Astrocyte of the hippocampus (primary cell): ENCODE results near the gene INTS11.

Experiments
- DNase-seq: peaks from one replicate; pipeline ENCODE4 v3.0.0; 2011; ENCODE audit warnings: low read depth, low spot score

The INTS11 gene

DNA sequence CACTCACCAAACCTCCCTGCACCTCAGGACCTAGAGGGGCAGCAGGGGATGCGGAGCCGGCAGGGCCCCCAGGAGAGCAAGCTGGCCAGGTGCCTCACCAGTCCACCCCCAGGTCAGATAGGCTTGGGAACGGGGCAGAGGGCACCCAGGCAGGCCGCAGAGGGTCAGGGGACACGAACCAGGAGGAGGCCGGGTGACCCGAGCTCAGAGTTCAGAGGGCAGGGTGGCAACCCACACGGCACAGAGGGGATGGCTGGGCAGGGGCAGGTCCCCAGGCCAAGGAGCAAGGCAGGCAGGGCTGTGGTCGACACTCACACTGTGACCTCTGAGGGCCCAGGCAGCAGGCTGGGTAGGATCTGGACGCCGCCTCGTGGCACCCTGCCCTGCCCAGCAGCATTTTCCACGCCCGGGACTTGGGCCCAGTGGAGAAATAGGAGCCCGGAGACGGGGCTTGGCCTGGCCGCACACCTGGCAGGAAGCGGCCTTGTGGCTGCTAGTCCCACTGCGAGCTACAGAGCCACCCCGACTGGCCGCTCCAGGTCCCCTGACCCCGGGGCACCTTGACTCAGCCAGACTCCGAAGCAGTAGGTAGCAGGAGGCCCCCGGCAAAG, 19.5 kb upstream of the INTS11 start:
- DNase-seq, result no peak

DNA sequence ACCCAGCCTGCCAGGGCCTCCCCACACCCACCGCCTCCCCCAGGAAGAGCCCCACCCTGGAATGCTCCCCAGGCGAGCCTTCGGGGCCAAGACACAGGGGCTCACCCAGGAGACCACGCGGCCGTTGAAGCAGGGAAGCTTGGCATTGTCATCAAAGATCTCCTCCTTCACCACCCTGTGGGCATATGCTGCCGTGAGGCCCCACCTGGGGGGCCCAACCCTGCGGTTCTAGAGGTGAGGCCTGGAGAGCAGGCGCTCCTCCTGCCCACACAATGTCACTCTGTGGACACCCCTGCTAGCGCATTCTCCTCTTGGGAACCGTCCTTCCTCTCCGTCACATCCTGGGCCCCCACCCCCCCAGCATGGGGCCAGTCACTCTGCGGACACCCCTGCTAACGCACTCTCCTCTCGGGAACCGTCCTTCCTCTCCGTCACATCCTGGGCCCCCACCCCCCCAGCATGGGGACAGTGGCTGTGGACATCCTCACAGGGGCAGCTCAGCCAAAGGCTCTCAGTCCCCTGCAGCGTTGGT, 18.2 kb upstream of the INTS11 start:
- no peak for DNase-seq

- no peak for DNase-seq
Observed at GRCh38 chr1:1342061-1342562, 17.7 kb upstream of the INTS11 start.

GRCh38 chr1:1341549-1342021, 17.1 kb upstream of the INTS11 start:
- DNase-seq, result no peak

- no peak for DNase-seq
Observed at GRCh38 chr1:1340791-1341548, 16.5 kb upstream of the INTS11 start.

- DNase-seq, result no peak
Observed at GRCh38 chr1:1340185-1340584, 15.7 kb upstream of the INTS11 start.

GRCh38 chr1:1338278-1338677, 13.8 kb upstream of the INTS11 start:
- no peak for DNase-seq

GRCh38 chr1:1337793-1338147, 13.3 kb upstream of the INTS11 start:
- no peak for DNase-seq

DNA sequence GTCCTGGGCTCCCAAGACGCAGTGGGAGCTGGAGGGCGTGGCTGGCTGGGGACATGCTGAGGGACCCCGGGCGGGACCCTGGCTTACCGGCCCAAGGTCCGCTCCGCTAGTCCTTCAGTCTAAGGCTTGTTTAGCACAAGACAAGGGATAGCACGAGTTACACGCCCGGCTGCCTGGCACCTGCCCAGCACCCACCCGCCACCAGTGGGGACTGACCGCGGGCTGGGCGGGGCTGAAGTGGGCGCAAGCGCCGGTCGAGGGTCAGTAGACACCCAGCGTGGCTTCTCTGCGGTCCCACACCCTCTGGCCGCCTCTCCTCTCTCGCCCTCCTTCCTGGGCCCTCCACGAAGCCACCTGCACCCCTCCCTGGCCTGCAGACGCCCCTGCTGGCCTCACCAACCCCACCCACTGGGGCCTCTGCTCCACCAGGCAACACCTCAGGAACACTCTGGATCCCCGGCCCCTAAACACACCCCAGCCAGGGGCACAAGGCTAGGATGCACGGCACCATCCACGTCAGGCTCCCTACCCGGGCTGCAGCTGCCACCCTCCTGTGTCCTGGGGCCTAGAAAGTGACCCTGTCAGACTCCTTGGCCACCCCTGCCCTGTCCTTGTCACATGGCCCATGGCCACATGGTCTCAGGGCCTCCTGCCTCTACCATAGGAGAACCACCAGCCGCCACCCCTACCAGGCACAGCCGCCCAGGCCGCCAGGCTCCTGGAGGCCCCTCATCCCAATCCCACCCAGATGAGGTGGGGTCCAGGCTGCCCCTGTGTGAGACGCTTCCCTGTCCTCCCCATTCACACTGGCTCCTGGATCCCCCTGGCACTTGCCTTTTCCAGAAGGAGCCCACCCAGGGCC, 12.7 kb upstream of the INTS11 start:
- DNase-seq, result no peak

GRCh38 chr1:1336446-1336845, 12.0 kb upstream of the INTS11 start:
- DNase-seq, result no peak

- DNase-seq, result no peak
Observed at GRCh38 chr1:1335792-1336248, 11.4 kb upstream of the INTS11 start.

DNA sequence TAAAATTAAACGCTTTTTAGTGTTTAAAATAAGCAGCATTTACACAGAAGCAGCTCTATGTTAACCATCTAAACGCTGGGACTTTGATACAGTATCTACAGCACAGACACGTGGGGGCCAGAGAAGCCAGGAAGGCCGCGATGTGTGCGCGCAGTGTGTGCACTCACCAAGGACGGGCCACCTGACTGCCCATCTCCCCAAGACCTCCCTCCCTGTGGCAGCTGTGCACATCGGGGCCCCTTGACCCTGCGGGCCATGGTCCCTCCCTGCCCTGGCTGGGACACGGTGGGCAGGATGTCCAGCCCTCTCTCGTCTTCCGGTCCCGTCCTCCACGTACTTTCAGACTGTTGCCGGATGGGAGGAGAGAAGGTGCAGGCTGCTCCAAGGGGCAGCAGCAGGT, 10.8 kb upstream of the INTS11 start:
- no peak for DNase-seq

- no peak for DNase-seq
Observed at GRCh38 chr1:1334835-1335234, 10.4 kb upstream of the INTS11 start.

- no peak for DNase-seq
Observed at GRCh38 chr1:1333551-1334241, 9.2 kb upstream of the INTS11 start.

- DNase-seq, result no peak
Observed at GRCh38 chr1:1332774-1333480, 8.5 kb upstream of the INTS11 start.

- DNase-seq, result no peak
Observed at GRCh38 chr1:1332031-1332755, 7.7 kb upstream of the INTS11 start.

GRCh38 chr1:1331068-1331965, 6.9 kb upstream of the INTS11 start, which contains the start of gene TAS1R3:
TSS of gene TAS1R3 (plus strand) at chr1:1331280. CDS start at chr1:1331346, 66 bp downstream.
- DNase-seq, result no peak

DNA sequence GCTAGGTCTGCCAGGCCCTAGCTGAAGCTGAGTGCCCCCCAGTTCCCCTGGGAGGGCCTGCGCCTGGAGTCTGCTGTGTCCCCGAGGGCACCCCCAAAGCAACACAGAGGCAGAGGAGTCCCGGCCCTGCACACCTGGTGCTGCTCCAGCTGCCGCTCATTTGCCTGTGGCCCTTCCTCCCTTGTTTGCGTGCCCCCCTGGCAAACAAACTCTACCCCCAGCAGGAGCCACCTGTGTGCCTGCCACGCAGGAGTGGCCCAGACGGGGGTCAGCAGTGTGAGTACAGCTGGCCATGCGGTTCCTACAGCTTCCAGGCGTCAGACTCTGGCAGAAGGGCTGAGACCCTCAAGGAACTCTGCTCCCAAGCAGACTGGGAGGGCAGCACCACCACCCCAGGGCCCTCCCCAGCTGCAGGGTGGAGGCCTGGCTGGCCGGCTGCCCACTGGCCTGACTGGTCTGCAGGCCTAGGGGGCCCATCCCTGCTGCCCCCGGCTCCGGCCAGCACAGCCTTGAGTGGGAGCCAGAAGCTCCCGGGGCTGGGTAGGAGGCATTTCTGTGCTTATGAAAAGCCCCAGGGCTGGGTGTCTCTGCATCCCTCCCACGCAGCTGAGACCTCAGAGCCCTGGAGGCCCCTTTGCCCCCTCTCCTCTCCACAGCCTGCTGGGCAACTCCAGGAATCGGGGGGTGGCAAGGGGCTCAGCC, 6.1 kb upstream of the INTS11 start:
- no peak for DNase-seq
